Ishikawa (cell line): ENCODE results near the gene WNT7A.

Experiments used
- CEBPB ChIP-seq: IDR thresholded peaks from 2 replicates; pipeline ENCODE4 v1.6.1; 2012
- CREB1 ChIP-seq: IDR thresholded peaks from 2 replicates; pipeline ENCODE4 v1.6.1; 2012; ENCODE audit warnings: low read depth
- EGR1 ChIP-seq: IDR thresholded peaks from 2 replicates; pipeline ENCODE4 v1.6.1; 2012
- EP300 ChIP-seq: IDR thresholded peaks from 2 replicates; pipeline ENCODE4 v1.6.1; 2012; ENCODE audit warnings: borderline replicate concordance
- FOXM1 ChIP-seq: IDR thresholded peaks from 2 replicates; pipeline ENCODE4 v1.6.1; 2012; ENCODE audit warnings: low read depth, borderline replicate concordance
- NFIC ChIP-seq: IDR thresholded peaks from 2 replicates; pipeline ENCODE4 v1.6.1; 2012
- RAD21 ChIP-seq: IDR thresholded peaks from 2 replicates; pipeline ENCODE4 v1.6.1; 2012; ENCODE audit warnings: low read depth
- TAF1 ChIP-seq: IDR thresholded peaks from 2 replicates; pipeline ENCODE4 v1.6.1; 2012; ENCODE audit warnings: low read depth, mild to moderate bottlenecking
- YY1 ChIP-seq: IDR thresholded peaks from 2 replicates; pipeline ENCODE4 v1.6.1; 2012; ENCODE audit warnings: low read depth
- TF ChIP-seq, protein P1 (sequence below): IDR thresholded peaks from 2 replicates; pipeline ENCODE4 v1.6.1; 2012
- TF ChIP-seq, protein P2 (sequence below): IDR thresholded peaks from 2 replicates; pipeline ENCODE4 v1.6.1; 2012; ENCODE audit warnings: low read depth, mild to moderate bottlenecking
- TF ChIP-seq, protein P3 (sequence below): IDR thresholded peaks from 2 replicates; pipeline ENCODE4 v1.6.1; 2012

DNA sequence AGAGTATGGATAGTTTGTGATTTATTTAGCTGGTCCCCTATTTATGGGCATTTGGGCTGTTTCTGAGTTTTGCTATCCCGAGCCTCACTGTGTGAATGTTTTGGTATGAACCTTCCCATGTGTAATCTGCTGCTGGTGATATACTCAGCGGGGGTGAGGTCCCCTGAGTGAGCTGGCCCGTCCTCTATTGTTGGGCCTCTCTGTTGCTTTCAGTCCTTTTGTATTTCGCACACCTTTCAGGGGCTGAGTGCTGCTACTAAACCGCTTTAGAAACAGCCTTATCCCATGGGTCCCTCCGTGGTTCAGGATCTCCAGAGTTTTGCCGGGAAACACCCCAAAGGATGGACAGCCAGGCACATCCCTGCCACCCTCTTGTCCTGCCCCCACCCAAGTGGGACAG, 94.5 kb downstream of the WNT7A start:
- no peak for TF ChIP-seq CEBPB
- no peak for TF ChIP-seq TAF1
- TF ChIP-seq FOXM1, result no peak
- no peak for TF ChIP-seq YY1
- no peak for TF ChIP-seq NFIC
- no peak for TF ChIP-seq EP300
- no peak for TF ChIP-seq EGR1
- TF ChIP-seq RAD21, result no peak
- no peak for TF ChIP-seq CREB1
- TF ChIP-seq, protein P1, sequence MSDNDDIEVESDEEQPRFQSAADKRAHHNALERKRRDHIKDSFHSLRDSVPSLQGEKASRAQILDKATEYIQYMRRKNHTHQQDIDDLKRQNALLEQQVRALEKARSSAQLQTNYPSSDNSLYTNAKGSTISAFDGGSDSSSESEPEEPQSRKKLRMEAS, result no peak
- TF ChIP-seq, protein P2, sequence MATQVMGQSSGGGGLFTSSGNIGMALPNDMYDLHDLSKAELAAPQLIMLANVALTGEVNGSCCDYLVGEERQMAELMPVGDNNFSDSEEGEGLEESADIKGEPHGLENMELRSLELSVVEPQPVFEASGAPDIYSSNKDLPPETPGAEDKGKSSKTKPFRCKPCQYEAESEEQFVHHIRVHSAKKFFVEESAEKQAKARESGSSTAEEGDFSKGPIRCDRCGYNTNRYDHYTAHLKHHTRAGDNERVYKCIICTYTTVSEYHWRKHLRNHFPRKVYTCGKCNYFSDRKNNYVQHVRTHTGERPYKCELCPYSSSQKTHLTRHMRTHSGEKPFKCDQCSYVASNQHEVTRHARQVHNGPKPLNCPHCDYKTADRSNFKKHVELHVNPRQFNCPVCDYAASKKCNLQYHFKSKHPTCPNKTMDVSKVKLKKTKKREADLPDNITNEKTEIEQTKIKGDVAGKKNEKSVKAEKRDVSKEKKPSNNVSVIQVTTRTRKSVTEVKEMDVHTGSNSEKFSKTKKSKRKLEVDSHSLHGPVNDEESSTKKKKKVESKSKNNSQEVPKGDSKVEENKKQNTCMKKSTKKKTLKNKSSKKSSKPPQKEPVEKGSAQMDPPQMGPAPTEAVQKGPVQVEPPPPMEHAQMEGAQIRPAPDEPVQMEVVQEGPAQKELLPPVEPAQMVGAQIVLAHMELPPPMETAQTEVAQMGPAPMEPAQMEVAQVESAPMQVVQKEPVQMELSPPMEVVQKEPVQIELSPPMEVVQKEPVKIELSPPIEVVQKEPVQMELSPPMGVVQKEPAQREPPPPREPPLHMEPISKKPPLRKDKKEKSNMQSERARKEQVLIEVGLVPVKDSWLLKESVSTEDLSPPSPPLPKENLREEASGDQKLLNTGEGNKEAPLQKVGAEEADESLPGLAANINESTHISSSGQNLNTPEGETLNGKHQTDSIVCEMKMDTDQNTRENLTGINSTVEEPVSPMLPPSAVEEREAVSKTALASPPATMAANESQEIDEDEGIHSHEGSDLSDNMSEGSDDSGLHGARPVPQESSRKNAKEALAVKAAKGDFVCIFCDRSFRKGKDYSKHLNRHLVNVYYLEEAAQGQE, result no peak
- TF ChIP-seq, protein P3, sequence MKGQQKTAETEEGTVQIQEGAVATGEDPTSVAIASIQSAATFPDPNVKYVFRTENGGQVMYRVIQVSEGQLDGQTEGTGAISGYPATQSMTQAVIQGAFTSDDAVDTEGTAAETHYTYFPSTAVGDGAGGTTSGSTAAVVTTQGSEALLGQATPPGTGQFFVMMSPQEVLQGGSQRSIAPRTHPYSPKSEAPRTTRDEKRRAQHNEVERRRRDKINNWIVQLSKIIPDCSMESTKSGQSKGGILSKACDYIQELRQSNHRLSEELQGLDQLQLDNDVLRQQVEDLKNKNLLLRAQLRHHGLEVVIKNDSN, result no peak
